Breast epithelium (tissue), 4 donors: ENCODE results near the gene HOXC13. TPM values are rescaled to one million over a fixed set of nuclear protein-coding genes. Genes with fewer than 3 reads are reported as not detected.

Experiments
- DNase-seq, 2 donors: peaks; one replicate each; pipeline ENCODE4 v3.0.0-alpha.2; 2019; ENCODE audit warnings: low spot score in 2 of 2
- H3K27ac ChIP-seq, 2 donors: fragments of 200-600 bp; sonication (generic) in 1 of 2; one replicate each; pipeline ENCODE4 v1.5.1; 2016 to 2019; ENCODE audit warnings: mild to moderate bottlenecking in 1 of 2
- H3K27me3 ChIP-seq, 2 donors: fragments of 200-600 bp; sonication (generic) in 1 of 2; one replicate each; pipeline versions ENCODE4 v1.5.1 to v1.6.0; 2017 to 2019; ENCODE audit warnings: control low read depth in 1 of 2, mild to moderate bottlenecking in 1 of 2
- H3K36me3 ChIP-seq: fragments of 200-600 bp; one replicate; pipeline ENCODE4 v1.5.1; 2019
- H3K4me1 ChIP-seq, 2 donors: fragments of 200-600 bp; sonication (generic); one replicate each; pipeline ENCODE4 v1.5.1; 2016 to 2019; ENCODE audit warnings: control low read depth in 1 of 2
- H3K4me3 ChIP-seq, 3 donors: fragments of 200-600 bp; sonication (generic); 1 replicate in 2 of 3; 2 replicates in 1 of 3; pipeline ENCODE4 v1.5.1; 2016 to 2019; ENCODE audit warnings: mild to moderate bottlenecking in 3 of 3, moderate library complexity in 2 of 3
- H3K9me3 ChIP-seq, 2 donors: fragments of 200-600 bp; sonication (generic) in 1 of 2; one replicate each; pipeline ENCODE4 v1.5.1; 2016 to 2019; ENCODE audit warnings: control low read depth in 1 of 2
- CTCF ChIP-seq, 3 donors: fragments of 450-650 bp; IDR thresholded peaks; one replicate each; pipeline ENCODE4 v1.5.1; 2016 to 2017; ENCODE audit warnings: antibody characterized with exemption in 3 of 3, mild to moderate bottlenecking in 3 of 3, moderate library complexity in 3 of 3
- POLR2A ChIP-seq: fragments of 450-650 bp; IDR thresholded peaks from one replicate; pipeline ENCODE4 v1.6.1; 2016; ENCODE audit warnings: antibody characterized with exemption, mild to moderate bottlenecking, moderate library complexity
- POLR2AphosphoS5 ChIP-seq, 3 donors: sonication (generic); formaldehyde crosslinking; IDR thresholded peaks; one replicate each; pipeline ENCODE4 v1.6.1; 2017; ENCODE audit warnings: antibody characterized with exemption in 3 of 3
- intact Hi-C: fragments of 100-400 bp; cut with DNase I; formaldehyde crosslinking; loops from one replicate; pipeline ENCODE4 v1.15.1; 2023; ENCODE audit warnings: low total_unique reads
- total RNA-seq, 3 donors: library from RNA; depleted of rRNA; stranded (reverse); fragments of >200 nt; gene quantifications; one replicate each; pipeline ENCODE4 v1.1.0, GENCODE V29; 2016

HOXC13 gene
- total RNA-seq, 3 donors from 2014 or later, result 0.98 to 1.0 TPM; not detected in 1

GRCh38 chr12:53968214-53969127 lies 29.8 kb downstream of the HOXC13 start:
- no peaks in the 10 kb centered on the region for H3K9me3 ChIP-seq
- H3K4me1 ChIP-seq, result no peaks in the 10 kb centered on the region
- intact Hi-C loops, result no loop called here
- H3K27ac ChIP-seq, result no peak overlapping the region
- H3K4me3 ChIP-seq, result no peak overlapping the region
- DNase-seq, result no peak
- no peak for TF ChIP-seq POLR2A
- no peak for TF ChIP-seq CTCF (IDR thresholded peaks at IDR 0.05)
- TF ChIP-seq POLR2AphosphoS5 (IDR thresholded peaks at IDR 0.05), result no peak
- peaks cover 11 to 100% of the 10 kb centered on the region in 2 donors for H3K27me3 ChIP-seq
- H3K36me3 ChIP-seq, result no peaks in the 10 kb centered on the region

DNA sequence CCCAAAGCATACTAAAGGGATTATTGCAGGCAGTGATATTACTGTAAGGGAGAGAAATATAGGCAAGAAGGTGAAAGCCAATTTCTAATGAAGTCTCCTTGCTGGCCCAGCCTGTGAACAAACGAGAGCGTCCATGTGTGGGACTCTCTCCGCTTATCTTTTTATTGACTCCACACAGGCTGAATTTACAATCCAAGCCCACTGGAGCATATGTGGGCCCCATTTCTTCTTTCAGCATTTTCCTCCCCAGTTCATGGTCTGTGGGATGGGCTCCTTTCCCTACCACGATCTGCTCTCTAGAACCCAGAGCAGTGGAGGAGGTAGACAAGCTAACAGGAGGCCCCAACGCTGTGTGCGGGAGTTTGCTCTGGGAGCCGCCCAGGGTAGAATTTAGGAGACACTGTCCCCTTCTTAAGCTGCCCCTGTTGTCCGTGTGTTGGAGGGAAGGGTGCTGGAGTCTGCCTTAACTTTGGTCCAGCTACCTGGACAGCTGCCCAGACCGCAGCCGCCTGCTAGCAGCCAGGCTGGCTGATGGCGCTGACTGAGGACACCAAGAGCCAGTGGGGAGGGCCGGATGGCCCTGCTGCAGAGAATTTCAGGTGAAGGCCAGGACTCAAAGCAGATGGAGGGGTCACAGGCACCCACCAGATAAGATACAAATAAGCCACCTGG lies 31.1 kb downstream of the HOXC13 start:
- Histone ChIP-seq H3K36me3 (no peaks in the 10 kb centered on the region), H3K4me1 (peaks cover 0 to 8% of the 10 kb centered on the region in 2 donors), H3K27me3 (peaks cover 15 to 100% of the 10 kb centered on the region in 2 donors), H3K9me3 (no peaks in the 10 kb centered on the region), H3K4me3 (no peak overlapping the region), H3K27ac (no peak overlapping the region)
- no peak for DNase-seq
- intact Hi-C loops, result no loop called here
- TF ChIP-seq POLR2AphosphoS5 (IDR thresholded peaks at IDR 0.05) (no peak), POLR2A (no peak)

DNA sequence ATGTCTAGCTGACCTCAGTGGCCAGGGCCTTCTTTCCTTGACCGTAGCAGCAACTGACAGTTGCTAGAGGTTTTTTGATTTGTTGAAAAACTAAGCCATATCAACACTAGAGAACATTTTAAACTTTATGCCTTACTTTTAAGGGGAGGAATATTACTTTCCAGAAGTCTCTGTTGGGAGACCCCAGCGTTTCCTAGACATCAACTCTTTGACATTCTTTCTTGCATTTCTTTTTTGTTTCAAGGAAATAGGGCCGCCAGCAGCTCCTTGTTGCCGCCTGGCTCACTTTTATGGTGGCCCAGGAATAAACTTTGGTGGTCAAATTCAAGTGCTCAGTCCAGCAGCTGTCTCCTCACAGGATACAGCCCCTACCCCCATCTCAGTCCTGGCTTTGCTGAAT lies 31.8 kb downstream of the HOXC13 start:
- TF ChIP-seq POLR2A (no peak), POLR2AphosphoS5 (IDR thresholded peaks at IDR 0.05) (no peak), CTCF (IDR thresholded peaks at IDR 0.05) (no peak)
- no peak overlapping the region for H3K27ac ChIP-seq
- no peak overlapping the region for H3K4me3 ChIP-seq
- intact Hi-C loops, result no loop called here
- no peaks in the 10 kb centered on the region for H3K36me3 ChIP-seq
- peaks cover 0 to 8% of the 10 kb centered on the region in 2 donors for H3K4me1 ChIP-seq
- peaks cover 17 to 100% of the 10 kb centered on the region in 2 donors for H3K27me3 ChIP-seq
- H3K9me3 ChIP-seq, result no peaks in the 10 kb centered on the region
- no peak for DNase-seq

- Histone ChIP-seq H3K27ac (no peak overlapping the region), H3K27me3 (peaks cover 14 to 100% of the 10 kb centered on the region in 2 donors), H3K36me3 (no peaks in the 10 kb centered on the region), H3K4me3 (no peak overlapping the region), H3K4me1 (peaks cover 0 to 8% of the 10 kb centered on the region in 2 donors), H3K9me3 (no peaks in the 10 kb centered on the region)
- no peak for DNase-seq
- intact Hi-C loops, result no loop called here
- TF ChIP-seq POLR2AphosphoS5 (IDR thresholded peaks at IDR 0.05), result no peak
- no peak for TF ChIP-seq POLR2A
Measured at GRCh38 chr12:53971129-53971528, 32.5 kb downstream of the HOXC13 start.

- Histone ChIP-seq H3K4me3 (no peak overlapping the region), H3K27me3 (peaks cover 11 to 100% of the 10 kb centered on the region in 2 donors), H3K9me3 (no peaks in the 10 kb centered on the region), H3K27ac (no peak overlapping the region), H3K4me1 (peaks cover 0 to 8% of the 10 kb centered on the region in 2 donors), H3K36me3 (no peaks in the 10 kb centered on the region)
- no peak for DNase-seq
- intact Hi-C loops, result no loop called here
- TF ChIP-seq POLR2AphosphoS5 (IDR thresholded peaks at IDR 0.05) (no peak), CTCF (IDR thresholded peaks at IDR 0.05) (no peak), POLR2A (no peak)
Measured at GRCh38 chr12:53971686-53972085, 33.1 kb downstream of the HOXC13 start.
